Measurements from ENCODE around the gene SEZ6. TPM values are rescaled to one million over a fixed set of nuclear protein-coding genes. Genes with fewer than 3 reads are reported as not detected.

Gene SEZ6
- total RNA-seq, 1 experiment from 2014 or later, result not detected

DNA sequence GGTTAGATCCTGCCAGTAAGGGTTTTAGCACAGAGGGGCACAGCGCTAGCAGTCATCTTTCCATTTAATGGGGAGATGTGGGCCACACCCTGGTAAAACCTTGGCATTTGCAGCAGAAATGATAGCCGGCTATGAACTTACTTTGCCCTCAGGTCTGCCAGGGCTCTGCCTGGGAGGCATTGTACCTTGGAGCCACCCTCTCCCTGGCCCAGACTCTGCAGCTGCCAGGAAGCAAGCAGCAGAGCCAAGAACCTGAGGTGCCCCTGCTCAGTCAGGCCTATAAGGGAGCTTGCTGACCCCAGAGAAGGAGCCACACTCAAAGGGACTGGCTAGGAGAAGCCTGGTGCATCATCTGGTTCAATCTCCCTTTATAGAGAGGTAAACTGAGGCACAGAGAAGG lies 30.8 kb downstream of the SEZ6 start:
- ATAC-seq, result no peak
- Histone ChIP-seq H3K36me3 (ENCODE audit: control insufficient read depth, insufficient read depth, low read length) (no peaks in the 10 kb centered on the region), H3K9me3 (ENCODE audit: control insufficient read depth, insufficient read depth, low read depth, low read length) (no peaks in the 10 kb centered on the region), H3K27me3 (ENCODE audit: control insufficient read depth, insufficient read depth, low read length) (no peaks in the 10 kb centered on the region), H3K4me1 (ENCODE audit: control insufficient read depth, insufficient read depth, low read length) (no peaks in the 10 kb centered on the region), H3K27ac (ENCODE audit: low read length) (no peak overlapping the region), H3K4me3 (ENCODE audit: low read depth in 2 of 2, low read length in 2 of 2) (no peak overlapping the region)
- BruUV-seq (replicated peaks), result no TSS peak
- intact Hi-C loops (cut with micrococcal nuclease; ENCODE audit: unreplicated experiment), result no loop called here
- TF ChIP-seq SIN3A (IDR thresholded peaks at IDR 0.05; ENCODE audit: borderline replicate concordance, insufficient read depth, low read depth, low read length) (no peak), CTCF (IDR thresholded peaks at IDR 0.05) (no peak), POLR2AphosphoS5 (IDR thresholded peaks at IDR 0.05; ENCODE audit: low read depth, low read length) (no peak), REST (IDR thresholded peaks at IDR 0.05; ENCODE audit: insufficient read depth in 1 of 2, low read depth in 2 of 2, low read length in 1 of 2) (no peak), TCF7L2 (IDR thresholded peaks at IDR 0.05; ENCODE audit: low read depth, low read length) (no peak)
- POLR2A ChIA-PET, result interaction anchor here (0.5 kb wide), 1 partner anchor 323 kb away, joined by 17 read pairs; no protein-coding TSS in a partner anchor
- in situ Hi-C loops (cut with HindIII; ENCODE audit: low pct_unique_long_range_greater_than_20kb, low sequenced_read_pairs), result no loop called here
- CTCF ChIA-PET, result no interaction called here
- no peak for DNase-seq (ENCODE audit: low read depth, low spot score)

DNA sequence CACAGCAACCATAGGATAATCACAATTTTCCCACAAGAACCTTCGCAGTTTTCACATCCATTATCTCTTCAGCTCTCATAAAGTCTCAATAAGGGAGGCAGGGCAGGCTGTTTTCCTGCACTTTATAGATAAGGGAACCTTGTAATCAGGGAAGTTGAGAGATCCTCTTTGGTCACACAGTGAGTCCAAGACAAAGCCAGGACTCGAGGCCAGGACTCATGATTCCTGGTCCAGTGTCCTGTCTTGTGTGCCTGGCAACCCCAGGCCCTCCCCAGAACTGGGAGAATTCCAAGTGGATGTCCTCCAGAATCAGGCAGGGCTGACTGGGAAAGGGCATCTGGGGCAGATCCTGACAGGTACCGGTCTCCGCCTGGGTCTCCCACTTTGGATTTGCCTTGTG lies 31.4 kb downstream of the SEZ6 start:
- H3K27ac ChIP-seq (ENCODE audit: low read length), result no peak overlapping the region
- POLR2A ChIA-PET, result no interaction called here
- CTCF ChIA-PET, result no interaction called here
- H3K9me3 ChIP-seq (ENCODE audit: control insufficient read depth, insufficient read depth, low read depth, low read length), result no peaks in the 10 kb centered on the region
- in situ Hi-C loops (cut with HindIII; ENCODE audit: low pct_unique_long_range_greater_than_20kb, low sequenced_read_pairs), result no loop called here
- H3K4me3 ChIP-seq (ENCODE audit: low read depth in 2 of 2, low read length in 2 of 2), result no peak overlapping the region
- H3K4me1 ChIP-seq (ENCODE audit: control insufficient read depth, insufficient read depth, low read length), result no peaks in the 10 kb centered on the region
- no peaks in the 10 kb centered on the region for H3K36me3 ChIP-seq (ENCODE audit: control insufficient read depth, insufficient read depth, low read length)
- DNase-seq (ENCODE audit: low read depth, low spot score) (no peak), ATAC-seq (no peak)
- BruUV-seq (replicated peaks), result no TSS peak
- TF ChIP-seq SIN3A (IDR thresholded peaks at IDR 0.05; ENCODE audit: borderline replicate concordance, insufficient read depth, low read depth, low read length), result no peak
- TF ChIP-seq REST (IDR thresholded peaks at IDR 0.05; ENCODE audit: insufficient read depth in 1 of 2, low read depth in 2 of 2, low read length in 1 of 2), result no peak
- TF ChIP-seq CTCF (IDR thresholded peaks at IDR 0.05), result no peak
- TF ChIP-seq POLR2AphosphoS5 (IDR thresholded peaks at IDR 0.05; ENCODE audit: low read depth, low read length), result no peak
- TF ChIP-seq TCF7L2 (IDR thresholded peaks at IDR 0.05; ENCODE audit: low read depth, low read length), result no peak
- intact Hi-C loops (cut with micrococcal nuclease; ENCODE audit: unreplicated experiment), result no loop called here
- H3K27me3 ChIP-seq (ENCODE audit: control insufficient read depth, insufficient read depth, low read length), result no peaks in the 10 kb centered on the region

Data from Panc1 (cell line).